ENCODE measurements around the gene OR56A4.
"Not testable (repeated sequence)": the region's sequence is repeated elsewhere in the genome, so short reads cannot be mapped to it uniquely, and the experiment has no call there.

The OR56A4 gene

DNA sequence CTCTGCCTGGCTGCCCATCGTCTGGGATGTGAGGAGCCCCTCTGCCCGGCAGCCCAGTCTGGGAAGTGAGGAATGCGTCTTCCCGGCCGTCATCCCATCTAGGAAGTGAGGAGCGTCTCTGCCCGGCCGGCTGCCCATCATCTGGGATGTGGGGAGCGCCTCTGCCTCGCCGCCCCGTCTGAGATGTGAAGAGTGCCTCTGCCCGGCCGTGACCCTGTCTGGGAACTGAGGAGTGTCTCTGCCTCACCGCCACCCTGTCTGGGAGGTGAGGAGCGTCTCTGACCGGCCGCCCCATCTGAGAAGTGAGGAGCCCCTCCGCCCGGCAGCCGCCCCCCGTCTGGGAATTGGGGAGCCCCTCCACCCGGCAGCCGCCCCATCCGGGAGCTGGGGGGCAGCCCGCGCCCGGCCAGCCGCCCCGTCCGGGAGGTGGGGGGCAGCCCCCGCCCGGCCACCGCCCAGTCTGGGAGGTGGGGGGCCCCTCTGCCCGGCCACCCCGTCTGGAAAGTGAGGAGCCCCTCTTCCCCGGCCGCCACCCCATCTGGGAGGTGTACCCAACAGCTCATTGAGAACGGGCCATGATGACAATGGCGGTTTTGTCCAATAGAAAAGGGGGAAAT is 45.9 kb downstream of the OR56A4 start:
- not testable (repeated sequence) for DNase-seq (ENCODE audit: low read depth in 2 of 2)

DNA sequence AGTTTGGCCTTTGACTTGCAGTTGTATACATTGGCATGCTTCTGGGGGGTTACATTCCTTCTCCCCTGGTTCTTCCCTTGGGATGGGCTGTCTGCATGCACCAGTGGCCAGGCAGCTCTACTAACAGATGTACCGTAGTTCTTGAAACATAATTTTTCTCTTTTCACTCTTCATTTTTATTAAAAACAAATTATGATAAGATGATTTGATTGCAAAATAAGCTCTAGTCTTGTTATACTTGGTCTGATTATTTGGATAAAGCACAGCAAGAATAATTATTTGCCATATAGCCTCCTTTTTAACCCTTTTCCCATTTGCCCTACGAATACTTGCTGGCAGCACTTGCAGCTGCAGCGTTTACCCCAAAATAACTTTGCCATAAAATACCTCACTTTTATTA is 51.2 kb downstream of the OR56A4 start:
- no peak for DNase-seq (ENCODE audit: low read depth in 2 of 2)
